SH-SY5Y (cell line): ENCODE results near the gene STMN1.

Experiments used
- GATA2 ChIP-seq: IDR thresholded peaks from 2 replicates; pipeline ENCODE4 v1.6.1; 2011; ENCODE audit warnings: mild to moderate bottlenecking, low read depth, low read length
- GATA3 ChIP-seq: IDR thresholded peaks from 2 replicates; pipeline ENCODE4 v1.6.1; 2011; ENCODE audit warnings: low read depth, mild to moderate bottlenecking, low read length, moderate library complexity

DNA sequence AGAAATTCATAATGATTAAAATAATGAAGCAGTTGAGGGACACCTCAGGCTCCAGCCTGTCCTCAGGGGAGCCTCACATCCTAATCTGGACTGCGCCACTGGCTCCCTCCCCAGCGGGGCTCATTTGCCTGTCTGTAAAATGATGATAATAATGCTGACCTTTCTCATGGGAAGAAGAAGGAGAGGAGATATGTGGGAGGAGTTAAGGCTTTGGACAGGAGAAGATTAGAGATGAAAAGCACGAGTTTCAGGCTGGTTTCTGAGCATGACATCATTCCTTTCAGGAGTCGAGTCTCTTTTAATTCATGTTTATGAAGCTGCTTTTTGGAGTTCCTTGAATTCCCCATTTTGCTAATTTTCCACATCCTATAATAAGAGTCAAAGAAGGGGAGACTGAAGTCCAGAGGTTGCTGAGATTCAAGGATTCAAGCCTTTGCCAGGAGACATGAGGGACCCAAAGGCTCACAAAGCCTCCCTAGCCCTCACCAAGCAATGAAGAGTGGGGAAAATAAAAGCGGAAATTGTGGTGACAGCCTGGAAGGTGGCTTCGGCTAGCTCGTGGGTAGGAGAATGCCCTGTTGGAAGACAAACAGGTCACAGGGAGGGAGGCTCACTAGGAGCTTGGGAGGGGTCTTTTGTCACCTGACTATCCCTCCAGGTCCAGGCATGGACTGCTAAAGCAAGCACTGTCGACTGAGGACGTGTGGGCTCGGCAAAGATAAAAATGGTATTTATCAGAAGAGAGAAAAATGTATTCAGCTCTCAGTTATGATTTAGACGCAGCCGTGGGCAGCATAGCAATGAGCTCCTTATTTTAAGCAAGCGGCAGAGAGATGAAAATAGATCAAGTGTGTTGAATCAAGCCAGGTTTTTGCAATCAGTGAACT is 27.5 kb upstream of the STMN1 start:
- TF ChIP-seq GATA2 (no peak), GATA3 (no peak)
